PC-3 (cell line): ENCODE measurements around the gene ZDBF2. TPM values are rescaled to one million over a fixed set of nuclear protein-coding genes. Genes with fewer than 3 reads are reported as not detected.

Experiments
- ATAC-seq: fragments of 200-7000 bp; cut with Tn5 transposase; 2 replicates; pipeline ENCODE4 v1.9.1; 2020; ENCODE audit warnings: mild to moderate bottlenecking, moderate library complexity
- BruUV-seq: library from RNA; stranded (reverse); fragments of 400-500 nt; replicated peaks from 2 replicates; lab custom pipeline; 2021; lab: Mats Ljungman, UMichigan
- CTCF ChIA-PET: fragments of 300-600 bp; sonication (Branson Sonifier 250); formaldehyde crosslinking; loops from one replicate; lab custom pipeline; 2022; ENCODE audit warnings: antibody characterized with exemption; lab: Charles Lee
- POLR2A ChIA-PET: fragments of 300-600 bp; sonication (Branson Sonifier 250); formaldehyde crosslinking; loops from one replicate; lab custom pipeline; 2022; ENCODE audit warnings: antibody characterized with exemption; ENCODE audit not compliant: unreplicated experiment; lab: Charles Lee
- DNase-seq: peaks from one replicate; pipeline ENCODE4 v3.0.0-alpha.2; 2015
- H2AFZ ChIP-seq: fragments of 300-600 bp; sonication (generic); 2 replicates; pipeline ENCODE4 v1.6.0; 2016; ENCODE audit warnings: antibody characterized with exemption, low read length
- H3F3A ChIP-seq: fragments of 300-600 bp; sonication (generic); one replicate; pipeline ENCODE4 v1.6.0; 2017; ENCODE audit warnings: antibody characterized with exemption, low read length, control low read depth, mild to moderate bottlenecking; ENCODE audit not compliant: unreplicated experiment
- H3K27ac ChIP-seq: fragments of 300-600 bp; sonication (generic); 2 replicates; pipeline ENCODE4 v1.5.1; 2016; ENCODE audit warnings: mild to moderate bottlenecking, low read length
- H3K27me3 ChIP-seq: fragments of 300-600 bp; sonication (generic); 2 replicates; pipeline ENCODE4 v1.6.1; 2016; ENCODE audit warnings: low read length, mixed read lengths
- H3K36me3 ChIP-seq: fragments of 300-600 bp; sonication (generic); 2 replicates; pipeline ENCODE4 v1.6.1; 2016; ENCODE audit warnings: low read depth, mixed run types, low read length, mixed read lengths
- H3K4me1 ChIP-seq: fragments of 300-600 bp; sonication (generic); 2 replicates; pipeline ENCODE4 v1.5.1; 2016; ENCODE audit warnings: low read length; ENCODE audit not compliant: insufficient read depth
- H3K4me2 ChIP-seq: fragments of 300-600 bp; sonication (generic); 2 replicates; pipeline ENCODE4 v1.6.0; 2016; ENCODE audit warnings: low read length
- H3K4me3 ChIP-seq: fragments of 300-600 bp; sonication (generic); 2 replicates; pipeline ENCODE4 v1.5.1; 2016; ENCODE audit warnings: mild to moderate bottlenecking, low read length, mixed read lengths
- H3K79me2 ChIP-seq: fragments of 300-600 bp; sonication (generic); 2 replicates; pipeline ENCODE4 v1.6.1; 2017; ENCODE audit warnings: low read length, mixed read lengths
- H3K9ac ChIP-seq: fragments of 300-600 bp; sonication (generic); 2 replicates; pipeline ENCODE4 v1.6.0; 2016; ENCODE audit warnings: mild to moderate bottlenecking, low read length
- H3K9me2 ChIP-seq: fragments of 300-600 bp; sonication (generic); replicated peaks from 2 replicates; pipeline ENCODE4 v1.6.1; 2016; ENCODE audit warnings: mixed run types, low read length, mixed read lengths
- H3K9me3 ChIP-seq: fragments of 300-600 bp; sonication (generic); 2 replicates; pipeline ENCODE4 v1.6.1; 2016; ENCODE audit warnings: low read length, mixed read lengths
- H4K20me1 ChIP-seq: fragments of 300-600 bp; sonication (generic); 2 replicates; pipeline ENCODE4 v1.6.1; 2016; ENCODE audit warnings: low read length, mixed read lengths
- CTCF ChIP-seq: fragments of 300-600 bp; sonication (generic); conservative IDR thresholded peaks from 2 replicates; pipeline ENCODE4 v1.5.1; 2017; ENCODE audit warnings: antibody characterized with exemption, low read depth, mild to moderate bottlenecking, low read length
- EZH2 ChIP-seq: fragments of 300-600 bp; sonication (generic); IDR thresholded peaks from one replicate; pipeline ENCODE4 v1.6.1; 2017; ENCODE audit warnings: antibody characterized with exemption, mild to moderate bottlenecking, low read length; ENCODE audit not compliant: unreplicated experiment
- EZH2phosphoT487 ChIP-seq: fragments of 300-600 bp; sonication (generic); IDR thresholded peaks from 2 replicates; pipeline ENCODE4 v1.6.1; 2018; ENCODE audit warnings: mild to moderate bottlenecking, antibody characterized with exemption, low read length, borderline replicate concordance
- intact Hi-C: fragments of 100-400 bp; cut with micrococcal nuclease; formaldehyde crosslinking; loops from 2 replicates; pipeline ENCODE4 v1.9.0; 2023
- total RNA-seq: library from RNA; depleted of rRNA; stranded (reverse); fragments of >200 nt; gene quantifications from 2 replicates; pipeline ENCODE4 v1.2.3, GENCODE V29; 2014

ZDBF2 gene
- total RNA-seq, 1 experiment from 2014 or later, result 4.2 TPM

- intact Hi-C loops, result no loop called here
- no peak for ATAC-seq
- H3K9me2 ChIP-seq, result no peaks in the 10 kb centered on the region
These were observed 31.2 kb downstream of the ZDBF2 start for GRCh38 chr2:206305523-206306245.

GRCh38 chr2:206311026-206311425 is 36.6 kb downstream of the ZDBF2 start:
- no peaks in the 10 kb centered on the region for H3K4me1 ChIP-seq
- no peaks in the 10 kb centered on the region for H3K9me2 ChIP-seq
- no peak overlapping the region for H3K4me2 ChIP-seq
- H3K27me3 ChIP-seq, result peaks cover 54% of the 10 kb centered on the region
- no peaks in the 10 kb centered on the region for H4K20me1 ChIP-seq
- H3F3A ChIP-seq, result no peaks in the 10 kb centered on the region
- no peak overlapping the region for H2AFZ ChIP-seq
- H3K4me3 ChIP-seq, result no peak overlapping the region
- no peaks in the 10 kb centered on the region for H3K79me2 ChIP-seq
- CTCF ChIA-PET, result no interaction called here
- no peaks in the 10 kb centered on the region for H3K9me3 ChIP-seq
- no peak overlapping the region for H3K9ac ChIP-seq
- no peak for TF ChIP-seq CTCF
- no peak for TF ChIP-seq EZH2
- ATAC-seq, result no peak
- no peak for DNase-seq
- no TSS peak for BruUV-seq
- no peaks in the 10 kb centered on the region for H3K36me3 ChIP-seq
- intact Hi-C loops, result no loop called here
- no peak overlapping the region for H3K27ac ChIP-seq
- POLR2A ChIA-PET, result interaction anchor here (0.6 kb wide), 1 partner anchor 9 kb away, joined by 9 read pairs; no protein-coding TSS in a partner anchor

More at GRCh38 chr2:206305523-206306245, 31.2 kb downstream of the ZDBF2 start:
- no peak for DNase-seq
- Histone ChIP-seq H3K36me3 (no peaks in the 10 kb centered on the region), H3K4me1 (no peaks in the 10 kb centered on the region), H3K4me3 (no peak overlapping the region), H3K27ac (no peak overlapping the region), H4K20me1 (no peaks in the 10 kb centered on the region), H3K27me3 (peaks cover 68% of the 10 kb centered on the region), H3K79me2 (no peaks in the 10 kb centered on the region), H3K9me3 (no peaks in the 10 kb centered on the region), H2AFZ (no peak overlapping the region), H3K9ac (no peak overlapping the region), H3K4me2 (no peak overlapping the region), H3F3A (no peaks in the 10 kb centered on the region)
- TF ChIP-seq EZH2 (no peak), CTCF (no peak), EZH2phosphoT487 (no peak)
- ChIA-PET POLR2A (no interaction called here), CTCF (no interaction called here)
- BruUV-seq, result no TSS peak

- Histone ChIP-seq H3K9me3 (no peaks in the 10 kb centered on the region), H4K20me1 (no peaks in the 10 kb centered on the region), H3K27me3 (peaks cover 3% of the 10 kb centered on the region; the same call in 1 of the 2 replicates), H3K9ac (no peak overlapping the region), H3K4me1 (no peaks in the 10 kb centered on the region), H3F3A (no peaks in the 10 kb centered on the region), H3K4me3 (no peak overlapping the region), H2AFZ (no peak overlapping the region), H3K27ac (no peak overlapping the region), H3K4me2 (no peak overlapping the region), H3K79me2 (no peaks in the 10 kb centered on the region), H3K9me2 (no peaks in the 10 kb centered on the region), H3K36me3 (no peaks in the 10 kb centered on the region; the same call in 1 of the 2 replicates)
- no peak for ATAC-seq
- no peak for TF ChIP-seq EZH2phosphoT487
- TF ChIP-seq CTCF, result no peak
- no peak for TF ChIP-seq EZH2
- no peak for DNase-seq
- no TSS peak for BruUV-seq
- ChIA-PET POLR2A (no interaction called here), CTCF (no interaction called here)
- intact Hi-C loops, result no loop called here
These were observed 41.7 kb downstream of the ZDBF2 start for GRCh38 chr2:206316141-206316540.
